ENCODE results near the gene MDC1. TPM values are rescaled to one million over a fixed set of nuclear protein-coding genes. Genes with fewer than 3 reads are reported as not detected.

Gene MDC1
- total RNA-seq, 4 donors from 2014 or later = 7.0 to 13.2 (median 10.4) TPM

DNA sequence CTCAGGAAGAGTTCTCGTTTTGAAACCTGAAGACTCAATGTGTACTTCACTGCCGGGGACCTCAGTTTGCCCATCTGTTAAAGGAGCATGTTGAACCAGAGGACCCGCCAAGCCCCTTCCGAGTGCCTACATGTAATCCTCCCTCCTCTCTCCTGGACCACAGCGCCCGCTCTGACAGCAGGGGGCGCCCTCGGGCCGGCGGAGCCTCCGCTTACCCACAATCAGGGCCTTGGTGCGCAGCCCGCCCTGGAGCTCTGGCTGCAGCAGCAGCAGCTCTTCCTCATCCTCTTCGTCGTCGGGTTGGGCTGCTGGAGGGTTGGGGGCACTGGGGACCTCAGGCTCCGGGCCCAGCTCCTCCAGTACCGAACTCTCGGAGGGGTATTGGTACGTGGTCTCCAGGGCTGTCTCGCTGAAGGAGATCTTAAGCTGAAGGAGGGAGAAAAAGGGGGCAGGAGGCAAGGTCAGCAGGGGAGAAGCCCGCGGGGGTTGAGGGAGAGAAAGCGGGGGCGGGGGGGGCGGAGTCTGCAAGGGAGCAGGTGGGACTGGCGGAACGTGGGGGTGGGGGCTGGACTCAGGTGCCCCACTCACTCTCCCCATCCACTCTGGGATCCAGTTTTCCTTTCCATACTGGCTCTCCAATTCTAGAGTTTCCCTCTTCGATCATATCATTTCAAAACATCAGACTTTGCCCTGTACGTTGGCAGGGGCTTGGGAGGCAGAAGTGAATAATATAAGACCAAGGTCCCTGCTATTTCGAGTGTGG, 37.9 kb downstream of the MDC1 start:
- TF ChIP-seq, protein P1, sequence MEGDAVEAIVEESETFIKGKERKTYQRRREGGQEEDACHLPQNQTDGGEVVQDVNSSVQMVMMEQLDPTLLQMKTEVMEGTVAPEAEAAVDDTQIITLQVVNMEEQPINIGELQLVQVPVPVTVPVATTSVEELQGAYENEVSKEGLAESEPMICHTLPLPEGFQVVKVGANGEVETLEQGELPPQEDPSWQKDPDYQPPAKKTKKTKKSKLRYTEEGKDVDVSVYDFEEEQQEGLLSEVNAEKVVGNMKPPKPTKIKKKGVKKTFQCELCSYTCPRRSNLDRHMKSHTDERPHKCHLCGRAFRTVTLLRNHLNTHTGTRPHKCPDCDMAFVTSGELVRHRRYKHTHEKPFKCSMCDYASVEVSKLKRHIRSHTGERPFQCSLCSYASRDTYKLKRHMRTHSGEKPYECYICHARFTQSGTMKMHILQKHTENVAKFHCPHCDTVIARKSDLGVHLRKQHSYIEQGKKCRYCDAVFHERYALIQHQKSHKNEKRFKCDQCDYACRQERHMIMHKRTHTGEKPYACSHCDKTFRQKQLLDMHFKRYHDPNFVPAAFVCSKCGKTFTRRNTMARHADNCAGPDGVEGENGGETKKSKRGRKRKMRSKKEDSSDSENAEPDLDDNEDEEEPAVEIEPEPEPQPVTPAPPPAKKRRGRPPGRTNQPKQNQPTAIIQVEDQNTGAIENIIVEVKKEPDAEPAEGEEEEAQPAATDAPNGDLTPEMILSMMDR (IDR thresholded peaks at IDR 0.05; ENCODE audit: low read depth) = no peak

DNA sequence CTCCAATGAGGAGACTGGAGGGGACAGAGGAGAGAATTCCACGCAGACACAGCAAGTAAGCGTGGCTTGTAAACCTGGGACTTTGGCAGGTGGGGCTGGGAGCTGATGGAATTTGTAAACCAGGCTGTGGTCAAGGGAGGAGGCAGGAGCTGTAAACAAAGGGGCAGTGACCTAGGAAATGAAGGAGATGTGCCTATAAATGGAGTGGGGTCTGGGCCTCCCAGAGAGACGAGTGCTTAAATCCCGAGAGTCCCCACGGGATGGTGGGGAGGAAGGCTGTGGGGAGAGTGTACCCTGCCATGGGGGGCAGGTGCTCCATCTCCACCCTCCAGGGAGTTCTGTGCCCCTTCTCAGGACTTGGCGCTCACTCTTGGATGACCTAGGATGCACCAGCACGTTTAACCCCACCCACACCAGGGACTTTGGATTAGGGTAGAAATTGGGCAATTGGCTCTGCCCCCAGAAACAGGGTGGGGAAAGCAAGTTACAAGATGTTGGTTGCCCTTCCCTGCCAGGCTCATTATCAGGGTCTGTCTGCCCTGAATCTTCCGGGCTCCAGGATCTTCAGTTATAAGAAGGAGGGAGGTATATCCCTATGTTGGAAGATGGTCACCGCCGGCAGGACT, 40.3 kb downstream of the MDC1 start:
- TF ChIP-seq, protein P1 (IDR thresholded peaks at IDR 0.05; ENCODE audit: low read depth) = no peak

DNA sequence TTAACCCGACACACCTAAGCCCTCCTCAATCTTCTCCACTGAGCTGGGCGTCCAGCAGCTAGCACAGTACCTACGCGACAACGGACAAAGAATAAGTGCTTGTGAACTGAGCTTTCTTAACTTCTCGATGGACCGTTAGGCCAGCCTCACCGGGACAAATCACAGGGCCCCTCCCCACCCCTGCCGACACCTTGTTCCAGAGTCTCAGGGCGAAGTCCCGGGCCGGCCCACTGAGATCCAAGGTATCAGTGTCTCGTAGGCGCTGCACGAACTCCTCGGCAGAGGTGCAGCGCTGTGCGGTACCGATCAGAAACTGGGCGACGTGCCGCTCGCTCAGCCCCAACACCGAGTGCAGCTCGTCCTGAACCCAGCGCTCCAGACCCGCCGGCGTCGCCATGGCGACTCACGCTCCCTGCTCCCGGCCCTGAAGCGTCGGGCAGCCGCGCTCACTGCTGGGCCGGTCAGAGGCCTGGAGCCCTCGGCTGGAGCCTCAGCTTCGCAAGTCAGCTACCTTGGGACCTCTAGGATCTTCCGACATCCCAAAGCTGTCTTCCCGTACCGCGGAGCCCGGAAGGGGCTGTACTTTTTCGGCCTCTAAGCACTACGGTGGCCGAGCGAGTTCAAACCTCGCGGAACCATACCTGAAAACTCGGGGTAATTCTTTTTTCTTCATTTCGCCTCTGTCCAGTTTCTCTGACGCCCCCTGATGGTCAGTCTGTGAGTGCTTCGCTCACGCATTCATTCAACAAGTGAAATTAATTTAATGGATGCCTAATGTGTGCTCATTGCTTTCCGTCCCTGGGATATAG, 44.4 kb downstream of the MDC1 start, which contains the start of gene DHX16:
Gene DHX16, minus strand, starts transcription at position 562 of the 809 bp plus-strand sequence. Its CDS starts 165 bp downstream, at position 397.
- TF ChIP-seq, protein P1 (IDR thresholded peaks at IDR 0.05; ENCODE audit: low read depth) = no peak

DNA sequence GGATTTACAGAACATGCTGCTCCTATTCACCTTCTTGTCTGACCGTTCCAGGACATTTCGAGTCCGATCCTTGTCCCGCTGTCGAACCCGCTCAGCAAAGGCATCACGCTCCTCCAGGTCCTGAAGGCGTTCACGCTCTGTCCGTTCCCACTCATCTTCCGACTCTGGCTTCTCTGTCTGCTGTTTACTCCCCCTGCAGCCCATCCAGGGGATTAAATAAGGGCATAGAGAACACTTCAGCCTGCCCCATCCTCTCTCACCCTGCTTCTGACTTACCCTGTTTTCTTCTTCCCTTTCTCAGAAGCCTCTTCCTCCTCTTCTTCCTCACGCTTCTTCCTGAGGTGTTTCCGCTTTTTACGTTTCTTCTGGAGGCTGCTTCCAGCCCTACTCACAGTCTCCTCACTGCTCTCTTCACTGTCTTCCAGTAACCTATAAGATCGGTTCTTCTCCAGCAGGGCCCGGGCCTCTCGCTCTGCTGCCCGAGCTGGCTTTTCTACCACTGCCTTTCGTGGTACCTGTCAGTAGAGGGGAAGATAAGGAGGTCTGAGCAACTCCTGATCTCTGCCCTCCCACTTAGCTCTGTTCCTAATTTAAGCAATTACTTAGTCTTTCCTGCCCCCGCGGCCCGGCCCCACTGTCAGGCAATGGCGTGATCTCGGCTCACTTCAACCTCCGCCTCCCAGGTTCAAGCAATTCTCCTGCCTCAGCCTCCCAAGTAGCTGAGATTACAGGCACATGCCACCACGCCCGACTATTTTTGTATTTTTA, 46.1 kb downstream of the MDC1 start:
- TF ChIP-seq, protein P1 (IDR thresholded peaks at IDR 0.05; ENCODE audit: low read depth) = no peak

DNA sequence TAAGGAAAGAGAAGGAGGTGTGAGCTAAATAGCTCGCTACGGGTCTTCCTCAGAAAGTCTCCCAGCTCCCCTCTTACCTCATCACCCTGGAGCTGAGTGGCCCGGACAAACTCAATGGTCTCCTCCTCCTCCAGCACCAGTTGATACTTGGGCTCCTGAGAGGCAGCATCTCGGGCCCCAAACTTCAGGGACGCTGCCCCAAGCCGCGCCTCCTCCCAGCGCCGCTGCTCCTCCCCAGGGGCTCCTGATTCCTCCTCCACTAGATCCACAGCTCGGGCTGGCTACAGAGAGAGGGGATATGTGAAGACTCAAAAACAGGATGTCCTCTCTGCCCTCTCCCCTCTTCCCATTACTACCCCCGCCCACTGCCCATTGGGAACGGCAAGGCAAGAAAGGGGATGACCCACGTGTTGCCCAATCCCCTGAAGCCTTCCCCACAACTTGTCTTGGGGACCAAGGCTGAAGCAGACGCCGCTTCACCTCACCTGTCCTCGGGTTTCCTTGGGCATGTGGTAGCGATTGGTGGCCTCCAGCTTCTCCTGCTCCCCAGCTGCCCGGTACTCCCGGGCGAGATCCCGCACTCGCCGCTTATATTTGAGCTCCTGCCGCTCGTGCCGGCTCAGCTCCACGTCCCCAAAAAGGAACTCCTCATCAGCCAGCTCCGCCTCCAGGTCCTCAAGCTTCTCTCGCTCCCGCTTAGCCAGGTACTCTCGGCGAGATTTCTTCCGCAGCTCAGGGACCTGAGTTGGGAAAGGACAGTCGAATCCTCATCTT, 51.9 kb downstream of the MDC1 start:
- TF ChIP-seq, protein P1 (IDR thresholded peaks at IDR 0.05; ENCODE audit: low read depth) = no peak

DNA sequence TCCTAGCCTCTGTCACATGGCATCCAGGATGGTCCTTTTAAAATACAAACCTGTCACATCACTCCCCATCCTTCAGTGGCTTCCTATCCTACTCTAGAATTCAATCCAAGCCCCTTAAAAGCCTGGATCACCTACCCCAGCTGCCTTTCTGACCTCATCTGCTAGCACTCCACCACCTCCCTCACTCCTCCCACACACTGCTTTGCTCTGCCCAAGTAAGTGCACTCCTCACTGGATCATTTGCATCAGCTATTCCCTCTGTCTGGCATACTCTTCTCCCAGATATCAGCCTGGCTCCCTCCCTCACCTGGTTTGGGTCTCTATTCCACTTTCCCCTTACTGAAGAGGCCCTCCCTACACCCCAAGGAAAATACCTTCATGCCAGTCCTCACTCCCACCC, 59.6 kb downstream of the MDC1 start:
- TF ChIP-seq, protein P1 (IDR thresholded peaks at IDR 0.05; ENCODE audit: low read depth) = no peak

All from subcutaneous adipose tissue (tissue), 4 donors.